ENCODE results near the gene SLC8B1.

- TF ChIP-seq, protein P1, sequence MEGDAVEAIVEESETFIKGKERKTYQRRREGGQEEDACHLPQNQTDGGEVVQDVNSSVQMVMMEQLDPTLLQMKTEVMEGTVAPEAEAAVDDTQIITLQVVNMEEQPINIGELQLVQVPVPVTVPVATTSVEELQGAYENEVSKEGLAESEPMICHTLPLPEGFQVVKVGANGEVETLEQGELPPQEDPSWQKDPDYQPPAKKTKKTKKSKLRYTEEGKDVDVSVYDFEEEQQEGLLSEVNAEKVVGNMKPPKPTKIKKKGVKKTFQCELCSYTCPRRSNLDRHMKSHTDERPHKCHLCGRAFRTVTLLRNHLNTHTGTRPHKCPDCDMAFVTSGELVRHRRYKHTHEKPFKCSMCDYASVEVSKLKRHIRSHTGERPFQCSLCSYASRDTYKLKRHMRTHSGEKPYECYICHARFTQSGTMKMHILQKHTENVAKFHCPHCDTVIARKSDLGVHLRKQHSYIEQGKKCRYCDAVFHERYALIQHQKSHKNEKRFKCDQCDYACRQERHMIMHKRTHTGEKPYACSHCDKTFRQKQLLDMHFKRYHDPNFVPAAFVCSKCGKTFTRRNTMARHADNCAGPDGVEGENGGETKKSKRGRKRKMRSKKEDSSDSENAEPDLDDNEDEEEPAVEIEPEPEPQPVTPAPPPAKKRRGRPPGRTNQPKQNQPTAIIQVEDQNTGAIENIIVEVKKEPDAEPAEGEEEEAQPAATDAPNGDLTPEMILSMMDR (IDR thresholded peaks at IDR 0.05; ENCODE audit: low read depth, low read length), result no peak
- no peak for TF ChIP-seq POLR2A (IDR thresholded peaks at IDR 0.05; ENCODE audit: extremely low read depth, insufficient read length)
Measured at GRCh38 chr12:113345318-113345717, 10.4 kb upstream of the SLC8B1 start.
